OCI-LY3 (cell line): ENCODE results near the gene NOD2.

Source experiments
- H2AFZ ChIP-seq: fragments of 200-600, 300-600 bp; shearing (Covaris generic); 2 replicates; pipeline ENCODE4 v1.6.0; 2014; ENCODE audit warnings: antibody characterized with exemption, low read depth, low read length
- H3K27ac ChIP-seq: fragments of 200-600, 300-600 bp; sonication (generic); 2 replicates; pipeline ENCODE4 v1.5.1; 2014; ENCODE audit warnings: mild to moderate bottlenecking, low read length, moderate library complexity, mixed read lengths
- H3K27me3 ChIP-seq: fragments of 200-600, 300-600 bp; sonication (generic); 2 replicates; pipeline ENCODE4 v1.6.1; 2014; ENCODE audit warnings: low read depth, low read length, mixed read lengths
- H3K36me3 ChIP-seq: fragments of 200-600, 300-600 bp; sonication (generic); replicated peaks from 2 replicates; pipeline ENCODE3; 2014; ENCODE audit warnings: low read depth, low read length, mixed read lengths
- H3K4me1 ChIP-seq: fragments of 300-600, 200-600 bp; sonication (generic); 2 replicates; pipeline ENCODE4 v1.6.1; 2014; ENCODE audit warnings: low read length, mixed read lengths
- H3K4me2 ChIP-seq: fragments of 200-600, 300-600 bp; sonication (generic); 2 replicates; pipeline ENCODE4 v1.6.1; 2014; ENCODE audit warnings: low read length, mixed read lengths
- H3K4me3 ChIP-seq: fragments of 300-600, 200-600 bp; sonication (generic); 2 replicates; pipeline ENCODE4 v1.5.1; 2014; ENCODE audit warnings: antibody characterized with exemption, mild to moderate bottlenecking, low read length, moderate library complexity
- H3K79me2 ChIP-seq: fragments of 300-600, 200-600 bp; shearing (Covaris generic); 2 replicates; pipeline ENCODE4 v1.6.1; 2014; ENCODE audit warnings: mild to moderate bottlenecking, low read length, mixed read lengths
- H3K9ac ChIP-seq: fragments of 300-600, 200-600 bp; shearing (Covaris generic); 2 replicates; pipeline ENCODE4 v1.6.0; 2014; ENCODE audit warnings: mild to moderate bottlenecking, low read length, moderate library complexity
- H3K9me3 ChIP-seq: fragments of 200-600, 300-600 bp; shearing (Covaris generic); 2 replicates; pipeline ENCODE4 v1.6.1; 2014; ENCODE audit warnings: low read length, mixed read lengths; ENCODE audit not compliant: insufficient read depth
- H4K20me1 ChIP-seq: fragments of 200-600, 300-600 bp; sonication (generic); 2 replicates; pipeline ENCODE4 v1.6.1; 2016; ENCODE audit warnings: low read length, mixed read lengths; ENCODE audit not compliant: insufficient read depth
- EZH2phosphoT487 ChIP-seq: fragments of 200-600 bp; shearing (Covaris generic); IDR thresholded peaks from 2 replicates; pipeline ENCODE4 v1.6.1; 2018; ENCODE audit warnings: antibody characterized with exemption, mixed run types, low read depth
- TF ChIP-seq, protein P1 (sequence below): fragments of 200-600, 300-600 bp; sonication (generic); IDR thresholded peaks from 2 replicates; pipeline ENCODE4 v1.5.1; 2014; ENCODE audit warnings: antibody characterized with exemption, low read length, low read depth

The NOD2 gene

DNA sequence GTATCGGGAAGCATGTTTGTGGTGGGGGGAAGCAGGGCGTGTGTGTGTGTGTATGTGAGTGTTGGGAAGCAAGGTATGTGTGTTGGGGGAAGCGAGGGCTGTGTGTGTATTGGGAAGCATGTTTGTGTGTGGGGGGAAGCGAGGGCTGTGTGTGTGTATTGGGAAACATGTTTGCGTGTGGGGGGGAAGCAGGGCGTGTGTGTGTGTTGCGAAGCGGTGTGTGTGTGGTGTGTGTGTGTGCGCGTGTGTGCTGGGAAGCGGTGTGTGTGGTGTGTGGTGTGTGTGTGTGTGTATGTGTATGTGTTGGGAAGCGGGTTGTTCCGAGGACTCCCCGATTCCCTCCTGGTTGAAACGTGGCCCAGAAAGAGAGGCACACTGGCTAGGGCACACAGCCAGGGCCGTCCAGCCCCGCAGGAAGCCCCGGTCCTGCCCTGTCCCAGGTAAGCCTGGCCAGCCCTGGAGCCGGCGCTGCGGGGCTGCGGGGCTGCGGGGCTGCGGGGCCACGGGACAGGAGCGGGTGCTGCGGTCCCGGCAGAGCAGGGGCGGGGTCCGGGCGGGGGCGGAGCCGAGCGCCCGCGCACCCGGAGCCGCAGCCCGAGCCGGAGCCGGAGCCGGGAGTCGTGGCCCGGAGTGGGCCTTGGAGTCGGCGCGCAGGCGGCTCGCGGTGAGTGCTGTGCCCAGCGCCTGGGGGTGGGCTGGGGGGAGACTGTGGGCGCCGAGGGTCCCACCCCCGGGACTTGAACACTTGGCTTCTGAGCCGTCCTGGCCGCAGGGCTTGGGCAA lies at the start of gene NOD2:
Gene NOD2 (plus strand): TSS at position 608 of the 783 bp plus-strand sequence. CDS start 5,890 bp downstream, outside the sequence.
- H3K4me1 ChIP-seq: peaks cover 37% of the 10 kb centered on the region
- H2AFZ ChIP-seq: no peak within 1 kb of the TSS
- TF ChIP-seq, protein P1, sequence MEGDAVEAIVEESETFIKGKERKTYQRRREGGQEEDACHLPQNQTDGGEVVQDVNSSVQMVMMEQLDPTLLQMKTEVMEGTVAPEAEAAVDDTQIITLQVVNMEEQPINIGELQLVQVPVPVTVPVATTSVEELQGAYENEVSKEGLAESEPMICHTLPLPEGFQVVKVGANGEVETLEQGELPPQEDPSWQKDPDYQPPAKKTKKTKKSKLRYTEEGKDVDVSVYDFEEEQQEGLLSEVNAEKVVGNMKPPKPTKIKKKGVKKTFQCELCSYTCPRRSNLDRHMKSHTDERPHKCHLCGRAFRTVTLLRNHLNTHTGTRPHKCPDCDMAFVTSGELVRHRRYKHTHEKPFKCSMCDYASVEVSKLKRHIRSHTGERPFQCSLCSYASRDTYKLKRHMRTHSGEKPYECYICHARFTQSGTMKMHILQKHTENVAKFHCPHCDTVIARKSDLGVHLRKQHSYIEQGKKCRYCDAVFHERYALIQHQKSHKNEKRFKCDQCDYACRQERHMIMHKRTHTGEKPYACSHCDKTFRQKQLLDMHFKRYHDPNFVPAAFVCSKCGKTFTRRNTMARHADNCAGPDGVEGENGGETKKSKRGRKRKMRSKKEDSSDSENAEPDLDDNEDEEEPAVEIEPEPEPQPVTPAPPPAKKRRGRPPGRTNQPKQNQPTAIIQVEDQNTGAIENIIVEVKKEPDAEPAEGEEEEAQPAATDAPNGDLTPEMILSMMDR: no peak
- TF ChIP-seq EZH2phosphoT487: no peak
- H3K27ac ChIP-seq: no peak within 1 kb of the TSS
- no peaks in the 10 kb centered on the region for H3K9me3 ChIP-seq
- peak within 1 kb of the TSS; percentile 74 for H3K4me3 ChIP-seq
- H3K4me2 ChIP-seq: peak within 1 kb of the TSS; percentile 64
- no peaks in the 10 kb centered on the region for H3K79me2 ChIP-seq
- no peaks in the 10 kb centered on the region for H4K20me1 ChIP-seq
- H3K27me3 ChIP-seq: no peaks in the 10 kb centered on the region
- no peaks in the 10 kb centered on the region for H3K36me3 ChIP-seq
- peak within 1 kb of the TSS; percentile 49 for H3K9ac ChIP-seq

DNA sequence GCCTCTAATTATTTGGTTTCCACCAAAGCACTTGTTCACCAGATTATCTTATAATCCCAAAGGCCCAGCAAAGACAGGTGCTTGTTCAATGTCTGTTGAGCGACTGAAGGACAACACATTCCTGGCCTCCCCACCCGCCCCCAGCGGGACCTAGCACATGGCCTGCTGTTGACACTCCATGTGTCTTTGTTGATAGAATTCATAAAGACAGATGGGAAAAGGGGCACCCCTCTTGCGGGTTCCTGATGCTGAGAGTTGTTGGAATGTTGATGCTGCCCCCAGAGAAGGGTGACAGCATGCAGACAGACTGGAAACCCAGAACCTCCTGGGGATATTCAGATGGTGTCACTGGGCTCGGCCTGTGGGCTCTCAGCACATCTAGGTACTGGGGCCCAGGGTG lies 49.2 kb upstream of the NOD2 start:
- Histone ChIP-seq H4K20me1 (no peaks in the 10 kb centered on the region), H3K27me3 (no peaks in the 10 kb centered on the region), H3K9me3 (no peaks in the 10 kb centered on the region), H3K36me3 (no peaks in the 10 kb centered on the region), H2AFZ (no peak overlapping the region), H3K9ac (no peak overlapping the region), H3K79me2 (no peaks in the 10 kb centered on the region), H3K27ac (no peak overlapping the region), H3K4me2 (no peak overlapping the region), H3K4me3 (no peak overlapping the region), H3K4me1 (no peaks in the 10 kb centered on the region)
- TF ChIP-seq, protein P1: no peak
- no peak for TF ChIP-seq EZH2phosphoT487

DNA sequence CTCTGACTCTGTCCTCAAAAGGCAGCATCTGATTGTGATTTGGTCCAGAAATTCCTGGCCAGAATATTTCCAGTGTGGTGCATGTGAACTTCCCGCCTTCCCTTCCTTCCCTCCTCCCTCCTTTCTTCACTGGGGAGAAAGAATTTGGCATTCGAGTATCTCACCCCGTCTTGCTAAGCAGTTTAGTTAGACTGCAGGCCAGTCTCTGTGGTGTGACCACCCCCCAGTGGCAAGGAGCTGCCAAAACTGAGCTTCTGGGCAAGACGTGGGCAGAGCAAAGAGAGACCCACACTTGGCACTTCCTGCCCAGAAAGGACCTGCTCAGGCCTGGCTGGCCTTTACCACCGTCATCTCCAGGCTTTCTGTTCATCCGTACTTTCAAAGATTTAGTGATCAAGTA lies 48.7 kb upstream of the NOD2 start:
- Histone ChIP-seq H3K4me3 (no peak overlapping the region), H3K9me3 (no peaks in the 10 kb centered on the region), H3K27me3 (no peaks in the 10 kb centered on the region), H3K36me3 (no peaks in the 10 kb centered on the region), H3K27ac (no peak overlapping the region), H3K4me1 (no peaks in the 10 kb centered on the region), H3K9ac (no peak overlapping the region), H4K20me1 (no peaks in the 10 kb centered on the region), H3K4me2 (no peak overlapping the region), H3K79me2 (no peaks in the 10 kb centered on the region), H2AFZ (no peak overlapping the region)
- TF ChIP-seq, protein P1: peak; percentile 75
- no peak for TF ChIP-seq EZH2phosphoT487

DNA sequence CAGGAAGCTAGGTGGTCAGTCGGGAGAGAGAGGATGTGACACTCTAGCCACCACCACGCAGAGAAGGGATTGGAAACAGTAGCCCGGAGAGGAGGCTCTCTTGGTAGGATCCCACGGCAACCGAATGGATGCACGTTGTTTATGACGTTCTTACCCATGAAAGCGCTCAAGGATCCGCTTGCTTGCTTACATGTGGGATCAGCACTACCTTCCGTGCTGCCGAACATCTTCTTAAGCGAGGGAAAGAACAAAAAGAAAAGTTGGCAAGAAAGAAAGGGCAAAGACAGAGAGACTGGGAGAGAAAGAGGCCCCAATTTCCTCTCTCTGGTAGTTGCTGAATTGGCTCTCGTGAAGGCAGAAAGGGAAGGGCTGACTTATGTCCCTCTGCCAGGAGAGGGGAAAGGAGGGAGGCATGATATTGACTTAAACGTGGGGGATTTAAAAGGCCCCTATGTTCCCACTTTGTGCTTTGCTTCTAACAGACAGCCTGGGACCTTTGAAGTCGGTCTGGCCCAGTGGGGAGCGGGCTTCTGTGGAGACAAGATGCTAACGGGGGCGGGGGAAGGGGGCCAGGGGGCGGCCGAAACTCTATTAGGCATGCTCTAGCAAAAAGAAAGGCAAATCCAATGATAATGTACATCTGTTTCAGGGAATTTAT lies 47.7 kb upstream of the NOD2 start:
- Histone ChIP-seq H3K27ac (no peak overlapping the region), H3K79me2 (no peaks in the 10 kb centered on the region), H3K4me3 (no peak overlapping the region), H3K36me3 (no peaks in the 10 kb centered on the region), H4K20me1 (no peaks in the 10 kb centered on the region), H3K27me3 (no peaks in the 10 kb centered on the region), H3K9me3 (no peaks in the 10 kb centered on the region), H3K4me2 (no peak overlapping the region), H2AFZ (no peak overlapping the region), H3K9ac (no peak overlapping the region), H3K4me1 (no peaks in the 10 kb centered on the region)
- TF ChIP-seq EZH2phosphoT487: no peak
- TF ChIP-seq, protein P1: no peak
